Body of pancreas (tissue), 4 donors: ENCODE data around the gene COL4A5. TPM values are rescaled to one million over a fixed set of nuclear protein-coding genes. Genes with fewer than 3 reads are reported as not detected.

Experiments used
- ATAC-seq: fragments of 150-250 bp; one replicate; pipeline ENCODE4 v1.9.1; 2016
- DNase-seq, 4 donors: peaks; one replicate each; pipeline ENCODE4 v3.0.0-alpha.2; 2019
- H3K27ac ChIP-seq, 4 donors: fragments of 200-600 bp; sonication (generic); 1 replicate in 3 of 4; 2 replicates in 1 of 4; pipeline versions ENCODE4 v1.5.1 to v1.6.1; 2016 to 2019; ENCODE audit warnings: mild to moderate bottlenecking in 1 of 4, mixed read lengths in 1 of 4, moderate library complexity in 1 of 4
- H3K27me3 ChIP-seq, 2 donors: fragments of 200-600 bp; sonication (generic); one replicate each; pipeline ENCODE4 v1.6.0; 2016; ENCODE audit warnings: mild to moderate bottlenecking in 1 of 2
- H3K36me3 ChIP-seq, 2 donors: fragments of 200-600 bp; sonication (generic); replicated peaks in 1 of 2; 2 replicates each; pipeline ENCODE4 v1.5.1; 2016; ENCODE audit warnings: low read depth in 2 of 2; ENCODE audit not compliant: insufficient read depth in 1 of 2
- H3K4me1 ChIP-seq: fragments of 200-600 bp; sonication (generic); one replicate; pipeline ENCODE4 v1.6.0; 2016
- H3K4me3 ChIP-seq, 2 donors: fragments of 200-600 bp; sonication (generic); 1 replicate in 1 of 2; 2 replicates in 1 of 2; pipeline ENCODE4 v1.5.1; 2016 to 2019
- H3K9me3 ChIP-seq, 3 donors: fragments of 200-600 bp; sonication (generic); 1 replicate in 2 of 3; 2 replicates in 1 of 3; pipeline ENCODE4 v1.5.1; 2016
- POLR2A ChIP-seq, 3 donors: fragments of 450-650 bp; IDR thresholded peaks; one replicate each; pipeline ENCODE4 v1.6.1; 2016; ENCODE audit warnings: antibody characterized with exemption in 3 of 3, mild to moderate bottlenecking in 2 of 3
- WGBS, 2 donors: methylation state at CpG; one replicate each; pipeline ENCODE4 v1.1.5; 2017; 5-methylcytosine and 5-hydroxymethylcytosine counted together
- intact Hi-C: fragments of 100-400 bp; cut with DNase I; formaldehyde crosslinking; loops from one replicate; pipeline ENCODE4 v1.15.1; 2023
- total RNA-seq, 2 donors: library from RNA; depleted of rRNA; stranded (reverse); fragments of >200 nt; gene quantifications; one replicate each; pipeline ENCODE4 v1.1.0, GENCODE V29; 2016
- TF ChIP-seq, protein P1 (sequence below), 7 experiments: fragments of 450-650 bp in 4 of 7; fragments of 200-600 bp in 3 of 7; sonication (generic) in 3 of 7; IDR thresholded peaks; one replicate each; pipeline ENCODE4 v1.5.1; 2016 to 2019; ENCODE audit warnings: antibody characterized with exemption in 7 of 7

COL4A5 gene
- total RNA-seq, 2 donors from 2014 or later: 2.3 to 32.0 TPM

DNA sequence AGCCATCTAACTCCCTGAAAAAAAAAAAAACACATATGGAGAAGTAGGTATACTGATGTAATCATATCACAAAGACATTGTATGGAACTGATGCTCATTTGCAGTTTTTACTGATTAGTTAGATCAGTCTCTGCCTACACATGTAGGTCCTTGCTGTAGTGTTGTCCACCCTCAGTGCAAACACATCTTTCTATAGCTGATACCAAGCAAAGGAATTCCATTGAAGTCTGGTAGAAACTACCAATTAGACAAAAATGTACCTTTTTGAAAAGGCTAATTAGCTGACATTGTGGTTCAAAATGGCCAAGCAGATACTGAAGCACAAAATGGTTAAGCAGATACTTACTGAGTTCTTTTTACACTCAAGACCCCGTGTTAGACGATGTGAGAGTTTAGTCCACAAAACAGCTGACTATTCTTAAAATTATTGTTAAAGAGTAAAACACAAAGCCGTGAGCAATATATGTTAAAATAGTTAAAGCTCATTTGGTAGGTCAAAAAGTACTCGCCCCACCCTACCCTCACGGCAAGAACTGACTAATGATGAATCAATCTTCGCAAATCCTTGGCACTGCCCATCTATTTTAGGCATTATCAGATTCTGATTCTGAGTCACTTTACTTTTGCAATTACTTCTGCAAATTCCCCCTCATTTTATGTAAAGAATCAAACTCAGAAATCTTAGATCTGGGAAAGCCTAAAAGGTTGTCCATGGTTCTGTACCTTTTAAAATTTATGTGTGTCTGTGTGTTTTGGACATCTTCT lies 41.8 kb upstream of the COL4A5 start:
- intact Hi-C loops: no loop called here
- TF ChIP-seq POLR2A (IDR thresholded peaks at IDR 0.05): no peak
- TF ChIP-seq, protein P1, sequence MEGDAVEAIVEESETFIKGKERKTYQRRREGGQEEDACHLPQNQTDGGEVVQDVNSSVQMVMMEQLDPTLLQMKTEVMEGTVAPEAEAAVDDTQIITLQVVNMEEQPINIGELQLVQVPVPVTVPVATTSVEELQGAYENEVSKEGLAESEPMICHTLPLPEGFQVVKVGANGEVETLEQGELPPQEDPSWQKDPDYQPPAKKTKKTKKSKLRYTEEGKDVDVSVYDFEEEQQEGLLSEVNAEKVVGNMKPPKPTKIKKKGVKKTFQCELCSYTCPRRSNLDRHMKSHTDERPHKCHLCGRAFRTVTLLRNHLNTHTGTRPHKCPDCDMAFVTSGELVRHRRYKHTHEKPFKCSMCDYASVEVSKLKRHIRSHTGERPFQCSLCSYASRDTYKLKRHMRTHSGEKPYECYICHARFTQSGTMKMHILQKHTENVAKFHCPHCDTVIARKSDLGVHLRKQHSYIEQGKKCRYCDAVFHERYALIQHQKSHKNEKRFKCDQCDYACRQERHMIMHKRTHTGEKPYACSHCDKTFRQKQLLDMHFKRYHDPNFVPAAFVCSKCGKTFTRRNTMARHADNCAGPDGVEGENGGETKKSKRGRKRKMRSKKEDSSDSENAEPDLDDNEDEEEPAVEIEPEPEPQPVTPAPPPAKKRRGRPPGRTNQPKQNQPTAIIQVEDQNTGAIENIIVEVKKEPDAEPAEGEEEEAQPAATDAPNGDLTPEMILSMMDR (IDR thresholded peaks at IDR 0.05): no peak
- H3K4me3 ChIP-seq: no peak overlapping the region
- H3K27ac ChIP-seq: no peak overlapping the region
- H3K9me3 ChIP-seq: no peaks in the 10 kb centered on the region
- DNase-seq (no peak), ATAC-seq (no peak)
- WGBS, 2 donors: 67 to 70% methylated on average over 6 of the region's 6 CpGs
- H3K36me3 ChIP-seq: no peaks in the 10 kb centered on the region
- no peaks in the 10 kb centered on the region for H3K27me3 ChIP-seq
- no peaks in the 10 kb centered on the region for H3K4me1 ChIP-seq

DNA sequence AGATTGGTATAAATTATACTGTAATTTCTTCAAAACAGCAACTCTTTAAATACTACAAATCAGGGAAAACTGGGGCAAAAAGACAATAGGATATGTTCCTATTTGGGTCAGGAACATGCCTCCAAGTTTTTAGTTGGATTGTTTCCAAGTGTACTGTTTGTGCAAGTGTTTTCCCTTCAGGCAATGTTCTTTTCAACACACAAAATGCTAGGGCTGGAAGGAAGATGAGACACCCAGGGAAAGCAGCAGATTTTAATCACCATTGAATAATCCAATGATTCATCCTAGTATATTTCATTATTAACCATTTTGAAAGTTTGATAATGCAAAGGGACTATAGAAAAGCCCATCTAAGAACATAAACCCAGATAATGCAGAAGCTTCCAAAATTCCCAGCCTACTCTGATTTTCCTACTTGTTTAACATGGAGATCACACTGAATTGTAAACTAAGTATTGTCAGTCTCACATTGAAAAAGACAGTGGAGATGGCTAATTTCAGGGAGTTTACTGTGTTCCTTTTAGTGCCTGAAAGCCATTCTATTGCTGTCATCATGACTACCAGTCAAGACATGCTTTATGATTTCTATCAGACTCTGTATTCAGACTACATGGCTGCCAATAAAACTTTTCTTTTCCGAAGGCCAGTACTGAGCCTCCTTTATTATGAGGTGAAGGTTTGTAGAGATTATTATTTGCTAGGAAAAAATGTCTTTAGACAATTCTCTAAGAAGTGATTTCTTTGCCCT lies 40.0 kb upstream of the COL4A5 start:
- H3K4me3 ChIP-seq: no peak overlapping the region
- DNase-seq (no peak), ATAC-seq (no peak)
- no peak for TF ChIP-seq POLR2A (IDR thresholded peaks at IDR 0.05)
- TF ChIP-seq, protein P1 (IDR thresholded peaks at IDR 0.05): no peak
- H3K27ac ChIP-seq: no peak overlapping the region
- H3K36me3 ChIP-seq: no peaks in the 10 kb centered on the region
- WGBS, 2 donors: 55 to 92% methylated on average over 1 of the region's 1 CpG
- intact Hi-C loops: no loop called here
- no peaks in the 10 kb centered on the region for H3K4me1 ChIP-seq
- H3K9me3 ChIP-seq: no peaks in the 10 kb centered on the region
- H3K27me3 ChIP-seq: no peaks in the 10 kb centered on the region

DNA sequence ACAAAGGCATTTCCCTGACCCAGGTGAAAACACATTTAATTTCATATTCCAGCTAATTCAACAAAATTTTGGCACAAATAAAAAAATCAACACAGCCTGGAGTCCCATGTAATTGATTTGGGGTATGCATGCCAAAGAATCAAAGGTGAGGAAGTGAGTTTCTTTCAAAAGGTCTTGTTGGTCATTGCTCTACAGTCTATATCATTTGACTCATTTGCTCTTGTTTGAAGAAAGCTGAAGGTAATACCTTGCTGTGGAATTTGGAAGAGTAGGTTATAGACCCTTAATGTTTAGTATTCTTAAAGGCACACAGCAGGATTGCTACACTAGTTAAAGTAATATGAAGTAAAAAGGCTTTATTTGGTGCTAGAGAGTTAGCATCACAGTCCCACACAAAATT lies 26.9 kb upstream of the COL4A5 start:
- Histone ChIP-seq H3K27ac (no peak overlapping the region), H3K9me3 (no peaks in the 10 kb centered on the region), H3K4me3 (no peak overlapping the region), H3K27me3 (no peaks in the 10 kb centered on the region), H3K36me3 (no peaks in the 10 kb centered on the region), H3K4me1 (no peaks in the 10 kb centered on the region)
- TF ChIP-seq POLR2A (IDR thresholded peaks at IDR 0.05): no peak
- TF ChIP-seq, protein P1 (IDR thresholded peaks at IDR 0.05): no peak
- intact Hi-C loops: no loop called here
- ATAC-seq (no peak), DNase-seq (no peak)

DNA sequence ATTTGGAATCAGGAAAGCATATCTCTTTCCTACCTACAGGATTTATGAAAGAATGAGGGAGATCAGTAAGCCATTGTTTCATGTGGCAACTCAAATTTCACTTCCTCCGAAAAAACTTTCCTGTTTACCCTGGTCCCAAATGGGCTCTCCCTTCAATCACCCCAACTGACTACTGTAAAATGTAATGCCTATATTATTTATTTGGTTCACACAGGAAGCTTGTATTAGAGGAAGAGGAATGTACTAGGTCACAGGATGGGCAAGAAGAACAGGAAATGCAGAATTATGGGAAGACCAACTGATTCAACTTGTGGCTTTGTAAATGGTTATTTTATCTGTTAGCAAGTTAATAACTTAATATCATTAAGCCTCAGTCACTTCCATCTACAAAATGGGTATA lies 24.5 kb upstream of the COL4A5 start:
- Histone ChIP-seq H3K36me3 (no peaks in the 10 kb centered on the region), H3K4me3 (no peak overlapping the region), H3K27me3 (no peaks in the 10 kb centered on the region), H3K27ac (no peak overlapping the region), H3K4me1 (no peaks in the 10 kb centered on the region), H3K9me3 (no peaks in the 10 kb centered on the region)
- intact Hi-C loops: no loop called here
- WGBS, 2 donors: 27 to 56% methylated on average over 1 of the region's 1 CpG
- no peak for ATAC-seq
- no peak for DNase-seq
- TF ChIP-seq, protein P1 (IDR thresholded peaks at IDR 0.05): no peak
- no peak for TF ChIP-seq POLR2A (IDR thresholded peaks at IDR 0.05)
